Stimulated activated CD4-positive, alpha-beta T cell treated with anti-CD3 and anti-CD28 coated beads, Interleukin-4, amount 100 ng/mL, for 24 hours (primary cell): ENCODE results near the gene SLC25A23.

Experiments
- DNase-seq: peaks from one replicate; pipeline ENCODE4 v3.0.0-alpha.2; 2020

Gene SLC25A23

GRCh38 chr19:6481541-6482342 is 22.1 kb upstream of the SLC25A23 start, which contains the start of gene DENND1C:
DENND1C (minus strand) TSS chr19:6481787; CDS start chr19:6481695, 92 bp downstream.
- DNase-seq, result peak; percentile 70

GRCh38 chr19:6480848-6481415 is 21.3 kb upstream of the SLC25A23 start:
- DNase-seq, result no peak

- no peak for DNase-seq
These were observed 20.3 kb upstream of the SLC25A23 start for GRCh38 chr19:6479836-6480398.

- no peak for DNase-seq
These were observed 19.2 kb upstream of the SLC25A23 start for GRCh38 chr19:6478815-6479214.

- DNase-seq, result no peak
These were observed 17.4 kb upstream of the SLC25A23 start for GRCh38 chr19:6476896-6477431.

- DNase-seq, result peak; percentile 65
These were observed 16.7 kb upstream of the SLC25A23 start for GRCh38 chr19:6476155-6476895.

GRCh38 chr19:6475321-6476108 is 15.9 kb upstream of the SLC25A23 start:
- DNase-seq, result no peak

- DNase-seq, result no peak
These were observed 14.1 kb upstream of the SLC25A23 start for GRCh38 chr19:6473647-6474046.

GRCh38 chr19:6472713-6473112 is 13.1 kb upstream of the SLC25A23 start:
- DNase-seq, result no peak

GRCh38 chr19:6471076-6471475 is 11.5 kb upstream of the SLC25A23 start:
- DNase-seq, result no peak

- DNase-seq, result no peak
These were observed 10.6 kb upstream of the SLC25A23 start for GRCh38 chr19:6470173-6470572.

- DNase-seq, result no peak
These were observed 7.8 kb upstream of the SLC25A23 start for GRCh38 chr19:6467384-6467783.

- DNase-seq, result no peak
These were observed 7.1 kb upstream of the SLC25A23 start for GRCh38 chr19:6466526-6467248.

- DNase-seq, result no peak
These were observed 6.1 kb upstream of the SLC25A23 start for GRCh38 chr19:6465663-6466062.

- DNase-seq, result no peak
These were observed 5.4 kb upstream of the SLC25A23 start for GRCh38 chr19:6465006-6465405.

GRCh38 chr19:6464070-6464873 is 4.7 kb upstream of the SLC25A23 start, which contains the start of gene CRB3:
CRB3 (plus strand) TSS chr19:6464271; CDS start chr19:6464702, 431 bp downstream.
- DNase-seq, result peak; percentile 32

- peak; percentile 99 for DNase-seq
These were observed 700 bp upstream of the SLC25A23 start for GRCh38 chr19:6460099-6460884.

- DNase-seq, result no peak
These were observed 814 bp downstream of the SLC25A23 start for GRCh38 chr19:6458695-6459261.

- no peak for DNase-seq
These were observed 1.5 kb downstream of the SLC25A23 start for GRCh38 chr19:6457958-6458694.
